Adipose tissue (tissue), 3 donors: ENCODE data around the gene PTPRO. TPM values are rescaled to one million over a fixed set of nuclear protein-coding genes. Genes with fewer than 3 reads are reported as not detected.

Experiments used
- H3K27ac ChIP-seq: one replicate; pipeline ENCODE4 v1.5.1; 2013; ENCODE audit warnings: low read depth, low read length
- WGBS, 3 donors: extraction: QIAGEN DNeasy Blood & Tissue Kit; methylation state at CpG; one replicate each; pipeline ENCODE4 v1.1.7; 2013; 5-methylcytosine and 5-hydroxymethylcytosine counted together
- polyA plus RNA-seq, 3 donors: library from polyadenylated mRNA; stranded (reverse); fragments of 200-250 nt; gene quantifications; one replicate each; pipeline ENCODE4 v1.2.3, GENCODE V29; 2013
- donor health status: healthy with polysubstance abuse.
- donor health status: Bipolar disorder and iron deficiency.
- donor health status: healthy.

Gene PTPRO
- polyA plus RNA-seq, 3 donors: 0.31 to 0.98 (median 0.45) TPM

GRCh38 chr12:15574353-15574752, 252.0 kb downstream of the PTPRO start:
- H3K27ac ChIP-seq: no peak overlapping the region
- 90 to 94% (median 91%) methylated on average over 1 of the region's 1 CpG for WGBS, 3 donors

GRCh38 chr12:15575671-15576541, 253.6 kb downstream of the PTPRO start:
- H3K27ac ChIP-seq: no peak overlapping the region
- 63 to 70% (median 63%) methylated on average over 3 of the region's 3 CpGs for WGBS, 3 donors

GRCh38 chr12:15580431-15580830, 258.1 kb downstream of the PTPRO start:
- 29 to 91% (median 76%) methylated on average over 1 of the region's 1 CpG for WGBS, 3 donors
- no peak overlapping the region for H3K27ac ChIP-seq

- WGBS, 3 donors: 72 to 88% (median 76%) methylated on average over 5 to 6 of the region's 6 CpGs
- no peak overlapping the region for H3K27ac ChIP-seq
These were observed 258.7 kb downstream of the PTPRO start for GRCh38 chr12:15581006-15581405.

- H3K27ac ChIP-seq: no peak overlapping the region
- 71 to 83% (median 77%) methylated on average over 7 of the region's 7 CpGs for WGBS, 3 donors
These were observed 261.5 kb downstream of the PTPRO start for GRCh38 chr12:15583804-15584203.

DNA sequence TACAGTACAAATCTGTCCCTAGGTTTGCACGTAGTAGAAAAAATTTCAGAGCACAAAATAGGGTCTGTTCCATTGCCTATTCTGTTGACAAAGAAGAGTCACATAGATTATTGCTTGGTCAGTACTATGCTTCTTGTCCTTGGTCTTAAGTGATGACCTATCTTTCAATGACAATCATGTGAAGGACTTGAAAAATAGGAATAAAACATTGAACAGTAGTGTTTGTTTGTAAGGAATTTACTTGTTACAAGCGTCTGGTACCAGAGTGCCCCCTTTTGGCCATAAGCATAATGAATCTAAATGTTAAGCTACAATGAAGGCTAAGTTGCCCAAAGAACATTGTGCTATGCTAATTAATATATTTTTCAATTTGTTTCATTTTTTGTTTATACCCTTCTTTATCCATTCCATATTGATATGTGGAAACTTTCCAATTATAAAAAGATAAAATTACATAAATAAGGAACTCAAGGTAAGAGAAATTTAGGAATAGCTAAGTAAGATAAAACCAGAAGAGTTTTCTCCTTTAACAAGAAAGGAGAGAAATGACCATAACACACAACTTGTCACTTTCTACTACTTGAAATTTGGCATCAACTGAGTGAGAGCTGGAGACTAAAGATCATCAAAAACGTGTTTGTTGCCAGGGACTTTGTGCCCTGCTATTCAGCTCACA, 262.2 kb downstream of the PTPRO start:
- H3K27ac ChIP-seq: no peak overlapping the region
- WGBS, 3 donors: 34 to 39% (median 35%) methylated on average over 3 of the region's 3 CpGs

DNA sequence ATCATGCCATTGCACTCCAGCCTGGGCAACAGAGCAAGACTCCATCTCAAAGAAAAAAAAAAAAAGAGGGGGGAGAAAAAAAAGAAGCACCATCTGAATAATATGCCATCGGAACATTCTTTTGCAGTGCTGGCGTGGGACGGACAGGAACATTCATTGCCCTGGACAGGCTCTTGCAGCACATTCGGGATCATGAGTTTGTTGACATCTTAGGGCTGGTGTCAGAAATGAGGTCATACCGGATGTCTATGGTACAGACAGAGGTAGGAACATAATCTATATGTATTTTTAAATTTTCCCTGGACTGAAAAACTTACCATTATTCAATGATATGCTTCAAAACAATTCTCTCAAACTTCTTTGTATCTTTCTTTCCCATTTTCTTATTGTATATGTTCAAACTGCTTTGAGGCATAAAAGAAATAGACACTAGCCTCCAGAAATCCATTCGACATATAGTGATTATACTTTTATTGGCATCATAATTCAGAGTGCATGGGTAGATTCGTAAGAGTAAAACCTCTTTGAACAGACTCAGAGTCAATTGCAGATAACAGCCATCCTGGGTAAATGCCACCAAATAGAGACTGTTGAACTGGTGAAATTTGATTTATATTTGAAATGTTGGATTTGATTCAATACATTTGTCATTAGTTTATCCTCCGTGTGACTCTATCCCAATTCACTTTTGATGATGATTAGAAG, 267.2 kb downstream of the PTPRO start:
- H3K27ac ChIP-seq: no peak overlapping the region
- 67 to 81% (median 73%) methylated on average over 8 of the region's 8 CpGs for WGBS, 3 donors

DNA sequence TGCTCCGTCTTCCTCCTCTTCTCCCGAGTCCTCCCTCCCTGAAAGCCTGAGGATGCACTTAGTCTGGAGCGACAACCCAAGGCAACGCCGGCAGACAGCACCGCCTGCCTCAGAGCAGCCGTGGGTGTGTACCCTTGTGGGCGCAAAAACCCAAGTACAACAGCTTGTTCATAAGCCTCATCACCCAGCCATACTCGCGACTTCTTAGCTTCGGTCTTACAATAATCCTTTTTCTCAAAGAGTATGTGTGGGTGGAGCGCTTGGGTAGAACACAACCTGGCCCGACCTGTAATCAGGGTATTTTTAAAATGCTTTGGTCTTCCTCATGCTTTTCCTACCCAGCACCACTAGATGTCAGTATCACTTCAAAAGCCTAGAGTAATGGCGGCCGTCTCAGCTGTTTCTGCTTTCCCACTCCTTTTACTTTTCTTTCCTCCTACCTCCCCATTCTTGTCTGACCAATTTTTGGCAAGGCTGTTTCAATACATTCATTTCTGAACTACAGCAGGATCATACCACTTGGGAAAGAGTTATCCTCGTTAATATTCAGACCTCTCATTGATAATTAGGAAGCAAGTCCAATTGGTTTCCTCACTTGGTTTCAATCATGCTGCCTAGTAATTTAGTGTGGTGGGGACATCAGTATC, 268.0 kb downstream of the PTPRO start:
- no peak overlapping the region for H3K27ac ChIP-seq

DNA sequence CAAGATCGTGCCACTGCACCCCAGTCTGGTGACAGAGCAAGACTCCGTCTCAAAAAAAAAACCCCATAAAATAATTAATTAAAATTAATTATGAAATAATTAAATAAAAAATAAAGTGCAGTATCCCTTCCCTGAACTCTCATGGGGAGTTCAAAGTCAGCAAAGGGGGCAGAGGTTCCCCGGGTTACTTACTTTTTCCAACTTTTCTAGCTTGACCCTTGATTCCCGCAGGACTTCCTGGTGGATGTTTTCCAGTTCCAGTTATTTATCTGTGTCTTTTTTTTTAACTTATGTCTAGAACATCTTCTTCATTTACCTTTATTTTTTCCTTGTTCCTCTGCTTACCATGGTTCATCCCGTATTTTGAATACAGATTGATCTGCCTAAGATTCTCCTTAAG, 269.5 kb downstream of the PTPRO start:
- WGBS, 3 donors: 84 to 91% (median 87%) methylated on average over 5 of the region's 5 CpGs
- no peak overlapping the region for H3K27ac ChIP-seq

More for the DNA sequence above, 268.0 kb downstream of the PTPRO start:
- 6 to 13% (median 11%) methylated on average over 16 of the region's 16 CpGs for whole genome bisulfite sequencing, 3 donors

GRCh38 chr12:15592934-15593333, 270.6 kb downstream of the PTPRO start:
- no peak overlapping the region for H3K27ac ChIP-seq
- WGBS, 3 donors: 64 to 75% (median 72%) methylated on average over 4 of the region's 4 CpGs

DNA sequence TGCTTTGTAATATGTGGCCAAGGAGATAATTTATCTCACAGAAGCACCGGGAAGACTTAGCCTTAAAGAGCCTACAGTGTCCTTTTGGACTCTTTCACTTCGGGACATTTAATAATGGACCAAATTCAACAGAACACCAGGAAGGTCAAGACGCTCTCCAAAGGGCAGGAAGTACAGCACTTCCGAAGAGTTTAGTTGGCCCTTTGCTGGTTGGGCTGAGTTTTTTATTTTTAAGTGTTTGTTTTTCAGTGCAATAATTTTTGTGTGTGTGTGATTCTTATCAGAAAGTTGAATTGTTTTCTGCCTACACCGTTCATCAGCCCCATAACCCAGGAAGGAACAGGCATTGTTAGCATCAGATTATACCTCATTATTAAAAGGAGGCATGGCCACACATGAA, 273.9 kb downstream of the PTPRO start:
- 38 to 69% (median 56%) methylated on average over 5 of the region's 5 CpGs for WGBS, 3 donors

GRCh38 chr12:15597125-15597830, 275.0 kb downstream of the PTPRO start:
- 68 to 74% (median 73%) methylated on average over 5 of the region's 5 CpGs for WGBS, 3 donors
- H3K27ac ChIP-seq: no peak overlapping the region

More for the DNA sequence above, 273.9 kb downstream of the PTPRO start:
- H3K27ac ChIP-seq: no peak overlapping the region

DNA sequence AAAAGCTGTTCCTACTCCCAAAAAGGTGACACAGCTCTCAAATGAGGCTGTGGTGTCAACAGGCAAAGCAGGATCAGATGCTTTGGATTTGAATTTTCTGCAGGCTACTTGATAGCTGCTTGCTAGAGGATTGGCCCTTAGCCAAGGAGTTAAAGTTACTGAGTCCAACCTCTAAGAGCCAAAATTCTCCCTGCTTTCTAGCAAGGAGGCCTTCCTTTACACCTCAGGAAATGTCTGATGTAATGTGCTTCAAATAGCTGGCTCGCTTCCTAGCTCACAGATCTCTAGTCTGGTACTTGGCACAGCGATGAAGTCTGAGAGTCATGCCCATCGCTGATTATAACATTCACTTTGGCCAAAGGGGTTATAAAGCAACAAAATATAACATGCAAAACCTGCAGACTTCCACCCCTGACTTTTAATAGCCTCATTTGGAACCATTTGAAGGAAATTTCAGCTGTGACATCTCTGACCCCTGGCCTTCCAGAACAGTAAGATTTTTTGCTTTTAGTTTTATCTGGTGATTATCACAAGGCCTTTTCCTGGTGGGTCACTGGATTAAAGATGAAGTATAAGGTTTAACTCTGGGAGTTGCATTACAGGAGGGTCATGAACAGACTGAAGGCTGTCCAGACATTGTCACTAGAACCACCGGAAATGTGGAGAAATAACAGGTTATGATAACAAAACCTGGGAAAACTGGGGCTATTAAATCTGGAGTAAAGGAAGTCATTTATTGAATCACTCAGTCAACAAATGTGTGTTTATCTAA, 277.1 kb downstream of the PTPRO start:
- WGBS, 3 donors: 32 to 69% (median 36%) methylated on average over 4 of the region's 4 CpGs
- H3K27ac ChIP-seq: no peak overlapping the region

DNA sequence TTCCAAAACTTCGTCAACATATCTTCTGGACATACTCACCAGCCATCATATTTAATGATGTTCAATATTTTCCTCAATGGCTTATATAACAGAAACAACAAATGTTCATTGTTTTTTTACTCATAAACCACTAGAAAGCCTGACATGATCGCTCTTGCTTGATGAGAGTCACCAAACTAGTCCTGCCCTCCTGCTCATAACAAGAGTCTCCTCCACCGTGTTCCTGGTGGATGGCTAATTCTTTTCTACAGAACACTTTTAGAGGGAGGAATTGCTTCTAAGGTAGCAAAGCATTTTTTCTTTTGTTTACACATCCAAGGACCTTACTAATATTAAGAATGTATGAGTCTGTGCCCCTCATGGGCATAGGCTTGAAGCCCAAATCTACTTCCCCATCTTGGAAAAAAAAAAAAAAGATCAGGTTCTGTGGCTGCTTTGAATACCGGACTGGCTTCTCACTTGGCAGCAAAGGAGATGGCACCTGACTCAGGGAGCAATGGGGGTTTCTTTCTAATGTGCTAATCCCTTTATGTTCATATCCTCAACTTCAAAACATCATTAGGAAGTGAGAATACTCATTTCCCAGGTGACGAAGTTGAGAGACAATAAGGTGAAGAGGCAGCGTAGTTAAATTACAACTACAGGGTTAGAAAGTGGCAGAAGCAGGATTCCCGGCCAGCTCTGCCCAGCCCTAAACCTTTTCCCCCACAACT, 278.1 kb downstream of the PTPRO start:
- WGBS, 3 donors: 78 to 86% (median 85%) methylated on average over 7 of the region's 7 CpGs
- H3K27ac ChIP-seq: no peak overlapping the region

DNA sequence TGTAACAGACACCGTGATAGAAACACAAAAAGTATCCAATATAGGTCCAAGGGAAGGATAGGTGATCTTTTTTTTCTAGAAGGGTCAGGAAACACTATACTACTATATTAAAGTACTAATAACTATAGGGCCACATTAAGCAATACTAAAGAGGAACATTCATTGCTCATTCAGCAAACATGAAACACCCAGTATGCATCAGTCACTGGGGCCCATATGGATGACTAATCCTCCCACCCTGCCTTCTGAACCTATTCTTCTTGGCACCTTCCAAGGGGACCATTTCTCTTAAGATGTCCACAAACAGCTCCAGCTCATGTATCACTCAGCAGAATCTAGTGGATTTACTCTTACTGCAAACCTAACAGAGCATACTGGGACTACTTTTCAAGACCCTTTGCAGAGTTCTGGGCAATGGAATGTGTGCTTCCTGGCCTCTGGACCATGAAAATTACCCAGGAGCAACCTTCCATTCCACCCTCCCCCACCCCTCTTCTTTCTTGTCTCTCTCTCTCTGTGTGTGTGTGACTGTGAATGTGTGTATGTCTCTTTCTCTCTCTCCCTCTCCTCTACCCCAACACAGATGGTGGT, 279.0 kb downstream of the PTPRO start:
- WGBS, 3 donors: 77 to 100% (median 96%) methylated on average over 1 of the region's 1 CpG
- no peak overlapping the region for H3K27ac ChIP-seq

- no peak overlapping the region for H3K27ac ChIP-seq
- WGBS, 3 donors: 89 to 96% (median 92%) methylated on average over 3 of the region's 3 CpGs
These were observed 279.9 kb downstream of the PTPRO start for GRCh38 chr12:15602051-15602672.
